Fibroblast of skin of left quadriceps (primary cell): Measurements from ENCODE around the gene KRT2.

Source experiments
- DNase-seq, 2 experiments: peaks; one replicate each; pipeline ENCODE4 v3.0.0-alpha.2; 2013; ENCODE audit warnings: low read depth in 2 of 2

KRT2 gene

GRCh38 chr12:52616680-52617402, 35.2 kb downstream of the KRT2 start:
- no peak for DNase-seq

- DNase-seq, result no peak
Observed at GRCh38 chr12:52615912-52616311, 36.1 kb downstream of the KRT2 start.

- DNase-seq, result no peak
Observed at GRCh38 chr12:52615208-52615868, 36.7 kb downstream of the KRT2 start.

- no peak for DNase-seq
Observed at GRCh38 chr12:52614381-52615207, 37.4 kb downstream of the KRT2 start.

GRCh38 chr12:52613384-52614030, 38.5 kb downstream of the KRT2 start:
- no peak for DNase-seq

- DNase-seq, result no peak
Observed at GRCh38 chr12:52612431-52613383, 39.3 kb downstream of the KRT2 start.

GRCh38 chr12:52611080-52611468, 40.9 kb downstream of the KRT2 start:
- DNase-seq, result no peak

- DNase-seq, result no peak
Observed at GRCh38 chr12:52608826-52609630, 43.0 kb downstream of the KRT2 start.

GRCh38 chr12:52608161-52608560, 43.9 kb downstream of the KRT2 start:
- DNase-seq, result no peak

- DNase-seq, result no peak
Observed at GRCh38 chr12:52607314-52607713, 44.7 kb downstream of the KRT2 start.

GRCh38 chr12:52606581-52607218, 45.3 kb downstream of the KRT2 start:
- no peak for DNase-seq

- DNase-seq, result no peak
Observed at GRCh38 chr12:52606096-52606495, 45.9 kb downstream of the KRT2 start.

- DNase-seq, result no peak
Observed at GRCh38 chr12:52605542-52605941, 46.5 kb downstream of the KRT2 start.

- DNase-seq, result no peak
Observed at GRCh38 chr12:52604859-52605258, 47.2 kb downstream of the KRT2 start.

GRCh38 chr12:52603314-52603713, 48.7 kb downstream of the KRT2 start:
- DNase-seq, result no peak

- no peak for DNase-seq
Observed at GRCh38 chr12:52602552-52602951, 49.5 kb downstream of the KRT2 start.

- DNase-seq, result no peak
Observed at GRCh38 chr12:52601671-52602070, 50.3 kb downstream of the KRT2 start.

GRCh38 chr12:52600941-52601481, 51.0 kb downstream of the KRT2 start, which contains the start of gene KRT72:
TSS of gene KRT72 (minus strand) at chr12:52601463. CDS start at chr12:52601452, 11 bp downstream.
- DNase-seq, result no peak

GRCh38 chr12:52600475-52600874, 51.5 kb downstream of the KRT2 start:
- DNase-seq, result no peak
